ENCODE measurements around the gene MAP4K2.

Gene MAP4K2

DNA sequence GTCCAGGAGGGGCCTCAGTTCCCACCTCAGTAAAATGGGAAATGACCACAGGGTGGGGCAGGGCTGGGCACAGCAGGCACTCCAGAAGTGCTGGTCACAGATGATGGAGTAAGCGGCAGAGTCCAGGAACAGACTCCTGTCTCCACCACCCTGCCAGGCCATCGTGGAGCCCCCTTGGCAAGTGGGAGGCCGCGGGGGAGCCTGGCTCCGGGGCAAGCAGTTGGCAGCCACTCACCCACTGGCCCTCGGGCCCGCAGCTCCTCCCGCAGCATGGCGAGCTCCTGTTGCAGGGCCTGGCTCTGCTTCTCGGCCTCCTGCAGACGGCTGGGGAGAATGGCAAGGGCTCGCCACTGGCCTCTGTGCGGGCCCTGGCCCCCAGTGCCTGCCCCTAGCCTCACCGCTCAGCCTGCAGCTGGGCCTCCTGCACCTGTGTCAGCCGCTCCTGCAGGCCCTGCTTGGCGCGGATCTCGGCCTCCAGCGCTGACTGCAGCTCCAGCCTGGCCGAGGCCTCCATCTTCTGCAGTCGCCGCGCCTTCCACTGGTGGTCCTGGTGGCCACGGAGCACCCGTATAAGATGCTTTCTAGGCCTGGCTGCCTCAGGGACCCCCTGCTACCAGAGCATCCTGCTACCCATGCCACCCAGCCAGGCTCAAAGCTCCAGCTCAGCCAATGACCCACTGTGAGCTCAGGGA is 31.2 kb upstream of the MAP4K2 start:
- Histone ChIP-seq H3K4me1 (ENCODE audit: insufficient read depth, low read length) (no peaks in the 10 kb centered on the region), H3K9me3 (ENCODE audit: insufficient read depth, low read length, severe bottlenecking) (no peaks in the 10 kb centered on the region), H2AFZ (ENCODE audit: low read depth, low read length) (no peak overlapping the region), H3K36me3 (ENCODE audit: insufficient read depth, low read length) (no peaks in the 10 kb centered on the region), H3K27me3 (ENCODE audit: insufficient read depth, low read length, poor library complexity) (no peaks in the 10 kb centered on the region), H3K79me2 (ENCODE audit: insufficient read depth, low read length) (no peaks in the 10 kb centered on the region), H3K27ac (ENCODE audit: low read length) (no peak overlapping the region), H3K9ac (ENCODE audit: low read depth, low read length) (no peak overlapping the region), H4K20me1 (ENCODE audit: insufficient read depth, low read length) (no peaks in the 10 kb centered on the region), H3K4me3 (ENCODE audit: low read depth in 1 of 2, low read length in 2 of 2) (no peak overlapping the region), H3K4me2 (ENCODE audit: insufficient read depth, low read length) (no peak overlapping the region)
- no peak for ATAC-seq (ENCODE audit: insufficient read depth, low read depth)
- DNase-seq = no peak
- TF ChIP-seq, protein P1, sequence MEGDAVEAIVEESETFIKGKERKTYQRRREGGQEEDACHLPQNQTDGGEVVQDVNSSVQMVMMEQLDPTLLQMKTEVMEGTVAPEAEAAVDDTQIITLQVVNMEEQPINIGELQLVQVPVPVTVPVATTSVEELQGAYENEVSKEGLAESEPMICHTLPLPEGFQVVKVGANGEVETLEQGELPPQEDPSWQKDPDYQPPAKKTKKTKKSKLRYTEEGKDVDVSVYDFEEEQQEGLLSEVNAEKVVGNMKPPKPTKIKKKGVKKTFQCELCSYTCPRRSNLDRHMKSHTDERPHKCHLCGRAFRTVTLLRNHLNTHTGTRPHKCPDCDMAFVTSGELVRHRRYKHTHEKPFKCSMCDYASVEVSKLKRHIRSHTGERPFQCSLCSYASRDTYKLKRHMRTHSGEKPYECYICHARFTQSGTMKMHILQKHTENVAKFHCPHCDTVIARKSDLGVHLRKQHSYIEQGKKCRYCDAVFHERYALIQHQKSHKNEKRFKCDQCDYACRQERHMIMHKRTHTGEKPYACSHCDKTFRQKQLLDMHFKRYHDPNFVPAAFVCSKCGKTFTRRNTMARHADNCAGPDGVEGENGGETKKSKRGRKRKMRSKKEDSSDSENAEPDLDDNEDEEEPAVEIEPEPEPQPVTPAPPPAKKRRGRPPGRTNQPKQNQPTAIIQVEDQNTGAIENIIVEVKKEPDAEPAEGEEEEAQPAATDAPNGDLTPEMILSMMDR (IDR thresholded peaks at IDR 0.05; ENCODE audit: borderline replicate concordance, extremely low read depth, low read length, poor library complexity, severe bottlenecking) = no peak
- no peak for TF ChIP-seq EZH2 (IDR thresholded peaks at IDR 0.05; ENCODE audit: borderline replicate concordance, low read depth, low read length, severe bottlenecking)

DNA sequence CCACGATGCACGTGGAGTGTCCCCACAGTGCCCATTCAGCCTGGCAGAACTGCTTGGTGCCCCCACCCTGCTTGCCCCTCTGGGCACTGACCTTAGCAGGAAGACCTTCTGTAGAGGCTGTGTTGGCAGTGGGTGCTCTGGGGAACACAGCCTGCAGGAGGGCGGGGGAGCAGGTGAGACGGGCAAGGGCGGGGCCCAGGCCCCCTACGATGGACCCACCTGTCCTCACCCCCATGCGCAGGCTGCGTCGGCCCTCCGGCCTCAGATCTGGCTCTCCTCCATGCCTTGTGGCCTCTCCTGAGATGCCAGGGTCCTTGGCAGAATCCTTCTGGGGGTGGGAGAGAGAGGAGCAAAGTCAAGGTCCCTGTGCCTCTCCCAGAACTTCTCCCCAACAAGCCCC is 30.5 kb upstream of the MAP4K2 start:
- TF ChIP-seq, protein P1 (IDR thresholded peaks at IDR 0.05; ENCODE audit: borderline replicate concordance, extremely low read depth, low read length, poor library complexity, severe bottlenecking) = no peak
- no peak for TF ChIP-seq EZH2 (IDR thresholded peaks at IDR 0.05; ENCODE audit: borderline replicate concordance, low read depth, low read length, severe bottlenecking)
- Histone ChIP-seq H4K20me1 (ENCODE audit: insufficient read depth, low read length) (no peaks in the 10 kb centered on the region), H3K4me2 (ENCODE audit: insufficient read depth, low read length) (no peak overlapping the region), H3K4me1 (ENCODE audit: insufficient read depth, low read length) (no peaks in the 10 kb centered on the region), H3K79me2 (ENCODE audit: insufficient read depth, low read length) (no peaks in the 10 kb centered on the region), H3K27me3 (ENCODE audit: insufficient read depth, low read length, poor library complexity) (no peaks in the 10 kb centered on the region), H3K36me3 (ENCODE audit: insufficient read depth, low read length) (no peaks in the 10 kb centered on the region), H3K27ac (ENCODE audit: low read length) (no peak overlapping the region), H2AFZ (ENCODE audit: low read depth, low read length) (no peak overlapping the region), H3K9ac (ENCODE audit: low read depth, low read length) (no peak overlapping the region), H3K9me3 (ENCODE audit: insufficient read depth, low read length, severe bottlenecking) (no peaks in the 10 kb centered on the region), H3K4me3 (ENCODE audit: low read depth in 1 of 2, low read length in 2 of 2) (no peak overlapping the region)
- ATAC-seq (ENCODE audit: insufficient read depth, low read depth) = no peak
- DNase-seq = no peak

DNA sequence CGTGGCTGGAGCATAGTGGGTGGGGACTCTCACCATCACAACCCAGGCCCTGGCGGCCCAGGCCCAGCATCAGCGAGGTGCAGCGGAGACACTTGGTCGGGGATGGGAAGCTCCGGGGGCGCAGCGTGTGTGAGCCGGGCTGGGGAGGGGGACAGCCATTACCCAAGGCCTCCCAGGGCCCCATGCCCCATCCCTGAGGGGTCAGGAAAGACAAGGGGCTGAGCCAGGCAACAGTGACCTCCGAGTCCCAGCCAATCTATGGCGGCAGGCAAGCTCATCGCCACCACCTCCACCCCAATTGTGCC is 30.1 kb upstream of the MAP4K2 start:
- no peak overlapping the region for H3K4me2 ChIP-seq (ENCODE audit: insufficient read depth, low read length)
- H3K9me3 ChIP-seq (ENCODE audit: insufficient read depth, low read length, severe bottlenecking) = no peaks in the 10 kb centered on the region
- no peak overlapping the region for H3K27ac ChIP-seq (ENCODE audit: low read length)
- H3K36me3 ChIP-seq (ENCODE audit: insufficient read depth, low read length) = no peaks in the 10 kb centered on the region
- H3K79me2 ChIP-seq (ENCODE audit: insufficient read depth, low read length) = no peaks in the 10 kb centered on the region
- no peaks in the 10 kb centered on the region for H4K20me1 ChIP-seq (ENCODE audit: insufficient read depth, low read length)
- no peaks in the 10 kb centered on the region for H3K27me3 ChIP-seq (ENCODE audit: insufficient read depth, low read length, poor library complexity)
- no peak for DNase-seq
- ATAC-seq (ENCODE audit: insufficient read depth, low read depth) = no peak
- no peak overlapping the region for H3K9ac ChIP-seq (ENCODE audit: low read depth, low read length)
- TF ChIP-seq EZH2 (IDR thresholded peaks at IDR 0.05; ENCODE audit: borderline replicate concordance, low read depth, low read length, severe bottlenecking) = no peak
- TF ChIP-seq, protein P1 (IDR thresholded peaks at IDR 0.05; ENCODE audit: borderline replicate concordance, extremely low read depth, low read length, poor library complexity, severe bottlenecking) = no peak
- no peak overlapping the region for H2AFZ ChIP-seq (ENCODE audit: low read depth, low read length)
- H3K4me3 ChIP-seq (ENCODE audit: low read depth in 1 of 2, low read length in 2 of 2) = no peak overlapping the region
- no peaks in the 10 kb centered on the region for H3K4me1 ChIP-seq (ENCODE audit: insufficient read depth, low read length)
